Calu3 (cell line): ENCODE data around the gene EMSY. TPM values are rescaled to one million over a fixed set of nuclear protein-coding genes. Genes with fewer than 3 reads are reported as not detected.
"Not testable (repeated sequence)": the region's sequence is repeated elsewhere in the genome, so short reads cannot be mapped to it uniquely, and the experiment has no call there.

Experiments
- BruUV-seq: library from RNA; stranded (reverse); fragments of 400-500 nt; replicated peaks from 2 replicates; lab custom pipeline; 2021; lab: Mats Ljungman, UMichigan
- CTCF ChIA-PET: fragments of 300-600 bp; sonication (Branson Sonifier 250); formaldehyde crosslinking; loops from one replicate; lab custom pipeline; 2022; ENCODE audit warnings: antibody characterized with exemption; lab: Charles Lee
- DNase-seq: peaks from one replicate; pipeline ENCODE4 v3.0.0; 2022
- H3K27ac Mint-ChIP-seq: one replicate; pipeline ENCODE4 v1.8.0; 2022; ENCODE audit warnings: mixed read lengths; ENCODE audit not compliant: unreplicated experiment
- H3K27me3 Mint-ChIP-seq: one replicate; pipeline ENCODE4 v1.8.0; 2022; ENCODE audit warnings: mixed read lengths; ENCODE audit not compliant: unreplicated experiment
- H3K36me3 Mint-ChIP-seq: one replicate; pipeline ENCODE4 v1.8.0; 2022; ENCODE audit warnings: mild to moderate bottlenecking, moderate library complexity, mixed read lengths; ENCODE audit not compliant: insufficient read depth, unreplicated experiment
- H3K4me1 Mint-ChIP-seq: one replicate; pipeline ENCODE4 v1.8.0; 2022; ENCODE audit warnings: mild to moderate bottlenecking, low read depth, mixed read lengths; ENCODE audit not compliant: unreplicated experiment
- H3K4me3 Mint-ChIP-seq: one replicate; pipeline ENCODE4 v1.8.0; 2022; ENCODE audit warnings: mild to moderate bottlenecking, low read depth, moderate library complexity, mixed read lengths; ENCODE audit not compliant: unreplicated experiment
- H3K9me3 Mint-ChIP-seq: one replicate; pipeline ENCODE4 v1.8.0; 2022; ENCODE audit warnings: low read depth, mixed read lengths; ENCODE audit not compliant: unreplicated experiment
- intact Hi-C: fragments of 100-400 bp; cut with micrococcal nuclease; formaldehyde crosslinking; loops from one replicate; pipeline ENCODE4 v1.10.0; 2022; ENCODE audit not compliant: unreplicated experiment
- total RNA-seq: library from RNA; stranded (reverse); gene quantifications from 2 replicates; pipeline ENCODE4 v1.2.3, GENCODE V29; 2022
- TF ChIP-seq, protein P1 (sequence below): fragments of 200-600 bp; IDR thresholded peaks from one replicate; pipeline ENCODE4 v1.8.0; 2022; ENCODE audit warnings: antibody characterized with exemption; ENCODE audit not compliant: unreplicated experiment

The EMSY gene
- total RNA-seq, 1 experiment from 2014 or later = 30.0 TPM

DNA sequence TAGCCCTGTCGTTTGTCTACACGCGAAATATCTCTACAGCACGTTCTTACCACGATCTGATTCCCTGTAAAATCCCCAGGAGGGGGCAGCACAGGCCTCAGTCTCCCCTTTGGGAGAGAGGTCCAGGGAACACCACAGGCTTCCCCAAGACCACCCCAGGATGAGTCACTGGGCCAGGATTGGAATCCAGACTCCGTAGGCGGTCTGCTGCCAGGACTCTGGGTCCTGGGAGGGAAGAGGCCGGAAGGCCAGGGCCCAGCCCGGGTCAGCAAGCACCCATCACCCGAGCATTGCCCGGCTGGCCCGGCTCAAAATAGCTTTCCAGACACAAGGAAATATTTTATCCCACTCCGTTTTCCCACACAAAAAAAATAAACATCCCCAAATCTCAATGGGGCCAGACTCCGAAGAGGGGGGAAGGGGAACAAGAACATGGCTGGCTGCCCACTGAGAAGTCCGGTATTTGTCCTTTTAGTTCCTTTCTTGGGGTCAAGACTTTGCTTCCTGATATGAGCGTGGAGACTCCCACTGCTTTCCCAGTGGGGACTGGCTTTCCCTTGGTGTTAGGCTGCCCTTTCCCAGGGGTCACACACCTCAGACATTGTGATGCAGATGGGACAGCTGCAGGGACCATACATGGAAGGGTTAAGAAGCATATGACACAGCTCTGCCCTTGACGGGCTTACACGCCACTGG lies 134.4 kb downstream of the EMSY start:
- H3K27me3 Mint-ChIP-seq = no peaks in the 10 kb centered on the region
- H3K4me1 Mint-ChIP-seq = peaks cover 29% of the 10 kb centered on the region
- H3K27ac Mint-ChIP-seq = no peak overlapping the region
- CTCF ChIA-PET = no interaction called here
- DNase-seq = no peak
- intact Hi-C loops = no loop called here
- H3K36me3 Mint-ChIP-seq = peaks cover 5% of the 10 kb centered on the region
- BruUV-seq = no TSS peak
- TF ChIP-seq, protein P1, sequence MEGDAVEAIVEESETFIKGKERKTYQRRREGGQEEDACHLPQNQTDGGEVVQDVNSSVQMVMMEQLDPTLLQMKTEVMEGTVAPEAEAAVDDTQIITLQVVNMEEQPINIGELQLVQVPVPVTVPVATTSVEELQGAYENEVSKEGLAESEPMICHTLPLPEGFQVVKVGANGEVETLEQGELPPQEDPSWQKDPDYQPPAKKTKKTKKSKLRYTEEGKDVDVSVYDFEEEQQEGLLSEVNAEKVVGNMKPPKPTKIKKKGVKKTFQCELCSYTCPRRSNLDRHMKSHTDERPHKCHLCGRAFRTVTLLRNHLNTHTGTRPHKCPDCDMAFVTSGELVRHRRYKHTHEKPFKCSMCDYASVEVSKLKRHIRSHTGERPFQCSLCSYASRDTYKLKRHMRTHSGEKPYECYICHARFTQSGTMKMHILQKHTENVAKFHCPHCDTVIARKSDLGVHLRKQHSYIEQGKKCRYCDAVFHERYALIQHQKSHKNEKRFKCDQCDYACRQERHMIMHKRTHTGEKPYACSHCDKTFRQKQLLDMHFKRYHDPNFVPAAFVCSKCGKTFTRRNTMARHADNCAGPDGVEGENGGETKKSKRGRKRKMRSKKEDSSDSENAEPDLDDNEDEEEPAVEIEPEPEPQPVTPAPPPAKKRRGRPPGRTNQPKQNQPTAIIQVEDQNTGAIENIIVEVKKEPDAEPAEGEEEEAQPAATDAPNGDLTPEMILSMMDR = no peak
- H3K4me3 Mint-ChIP-seq = no peak overlapping the region
- H3K9me3 Mint-ChIP-seq = no peaks in the 10 kb centered on the region

DNA sequence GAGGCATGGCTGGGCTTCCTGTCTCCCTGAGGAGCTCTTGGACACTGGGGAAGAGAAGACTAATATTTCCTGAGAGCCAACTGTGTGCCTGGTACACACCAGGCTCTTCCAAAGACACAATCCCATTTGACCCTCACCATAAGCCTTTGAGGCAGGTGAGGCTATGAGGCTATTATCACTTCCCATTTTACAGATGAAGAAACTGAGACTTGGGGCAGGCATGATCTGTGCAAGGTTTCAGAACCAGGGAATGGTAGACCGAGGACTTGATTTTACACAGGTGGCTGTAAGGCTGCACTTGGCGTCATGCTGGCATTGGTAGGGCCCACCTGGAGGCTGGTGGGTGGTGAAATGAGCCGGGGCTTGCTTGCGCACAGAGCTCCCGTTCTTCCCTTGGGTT lies 134.9 kb downstream of the EMSY start:
- Mint-ChIP-seq H3K27ac (no peak overlapping the region), H3K4me1 (peaks cover 29% of the 10 kb centered on the region), H3K36me3 (peaks cover 5% of the 10 kb centered on the region), H3K4me3 (no peak overlapping the region), H3K9me3 (no peaks in the 10 kb centered on the region), H3K27me3 (no peaks in the 10 kb centered on the region)
- TF ChIP-seq, protein P1 = no peak
- CTCF ChIA-PET = no interaction called here
- no TSS peak for BruUV-seq
- no peak for DNase-seq
- intact Hi-C loops = no loop called here

DNA sequence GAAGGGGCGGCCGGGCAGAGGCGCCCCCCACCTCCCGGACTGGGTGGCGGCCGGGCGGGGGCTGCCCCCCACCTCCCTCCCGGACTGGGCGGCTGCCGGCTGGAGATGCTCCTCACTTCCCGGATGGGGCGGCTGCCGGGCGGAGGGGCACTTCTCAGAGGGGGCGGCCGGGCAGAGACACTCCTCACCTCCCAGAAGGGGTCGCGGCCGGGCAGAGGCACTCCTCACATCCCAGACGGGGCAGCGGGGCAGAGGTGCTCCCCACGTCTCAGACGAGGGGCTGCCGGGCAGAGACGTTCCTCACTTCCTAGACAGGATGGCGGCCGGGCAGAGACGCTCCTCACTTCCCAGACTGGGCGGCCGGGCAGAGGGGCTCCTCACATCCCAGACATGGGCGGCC lies 137.7 kb downstream of the EMSY start:
- H3K36me3 Mint-ChIP-seq, H3K4me3 Mint-ChIP-seq, DNase-seq, intact Hi-C loops, BruUV-seq, H3K9me3 Mint-ChIP-seq, H3K27ac Mint-ChIP-seq, H3K27me3 Mint-ChIP-seq: not testable (repeated sequence)
- CTCF ChIA-PET = interaction anchor here (0.6 kb wide), 1 partner anchor 93 kb away, joined by 4 read pairs; no protein-coding TSS in a partner anchor
- peaks cover 13% of the 10 kb centered on the region for H3K4me1 Mint-ChIP-seq

DNA sequence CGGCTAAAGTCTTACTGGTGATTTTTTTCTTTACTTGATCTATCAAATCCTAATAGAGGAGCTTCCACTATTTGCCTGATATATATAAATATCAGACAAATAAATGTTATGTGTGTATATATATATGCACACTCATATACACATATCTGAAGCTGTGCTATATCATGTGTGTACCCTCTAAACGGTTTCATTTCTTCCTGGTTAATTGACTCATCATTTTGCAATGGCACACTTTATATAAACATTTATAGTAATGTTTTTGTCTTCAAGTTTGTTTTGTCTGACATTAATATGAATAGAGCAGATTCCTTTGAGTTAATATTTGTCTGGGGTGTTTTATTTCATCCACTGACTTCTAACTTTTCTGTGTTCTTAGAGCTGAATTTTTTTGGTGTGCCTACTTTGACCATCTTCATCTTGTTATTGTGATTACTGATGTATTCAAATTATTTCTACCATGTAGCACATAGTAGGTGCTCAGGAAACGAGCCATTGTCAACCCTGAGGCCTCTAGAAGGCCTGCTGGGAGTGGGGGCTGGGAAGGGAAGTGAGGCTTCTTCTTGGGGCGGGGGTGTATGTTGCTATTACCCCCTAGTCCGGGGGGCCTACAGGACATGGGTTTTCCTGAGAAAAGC lies 143.1 kb downstream of the EMSY start:
- Mint-ChIP-seq H3K27me3 (no peaks in the 10 kb centered on the region), H3K4me3 (no peak overlapping the region), H3K27ac (no peak overlapping the region), H3K36me3 (no peaks in the 10 kb centered on the region), H3K9me3 (no peaks in the 10 kb centered on the region), H3K4me1 (peaks cover 41% of the 10 kb centered on the region)
- TF ChIP-seq, protein P1 = no peak
- CTCF ChIA-PET = no interaction called here
- intact Hi-C loops = no loop called here
- DNase-seq = no peak
- no TSS peak for BruUV-seq
